A549 (cell line): ENCODE data around the gene DCXR. TPM values are rescaled to one million over a fixed set of nuclear protein-coding genes. Genes with fewer than 3 reads are reported as not detected.

Experiments used
- ATAC-seq, 2 experiments: fragments of 200-7000 bp in 1 of 2; fragments of >200 bp in 1 of 2; cut with Nextera tagmentation in 1 of 2; cut with Tn5 transposase in 1 of 2; 3 replicates each; pipeline versions ENCODE4 v1.8.0 to v1.9.1; 2018 to 2020; ENCODE audit warnings: mild to moderate bottlenecking in 1 of 2, moderate library complexity in 1 of 2
- CTCF ChIA-PET: fragments of 300-600 bp; sonication (Branson Sonifier 250); formaldehyde crosslinking; extraction: SDS; loops from one replicate; lab custom pipeline; 2021; ENCODE audit warnings: antibody characterized with exemption, inconsistent platforms; lab: Yijun Ruan, JAX
- POLR2A ChIA-PET: fragments of 350-600 bp; formaldehyde crosslinking; extraction: SDS; loops from one replicate; lab custom pipeline; 2021; ENCODE audit warnings: antibody characterized with exemption, inconsistent platforms; lab: Yijun Ruan, JAX
- DNase-seq, 2 experiments: peaks; one replicate each; pipeline versions ENCODE4 v3.0.0 to v3.0.0-alpha.2; 2011 to 2016; ENCODE audit warnings: low read depth in 1 of 2, low spot score in 1 of 2
- FAIRE-seq: peaks from 2 replicates; lab custom pipeline; 2011; peaks lifted over from hg19 to GRCh38; lab: Jason Lieb, UNC
- H3K27ac ChIP-seq, 2 experiments: fragments of >200 bp; sonication (Bioruptor Twin); formaldehyde crosslinking; 3 replicates each; pipeline ENCODE4 v1.5.1; 2016 to 2017
- H3K4me1 ChIP-seq: fragments of >200 bp; sonication (Bioruptor Twin); formaldehyde crosslinking; 3 replicates; pipeline ENCODE4 v1.6.1; 2016
- H3K4me2 ChIP-seq: fragments of >200 bp; sonication (Bioruptor Twin); formaldehyde crosslinking; 3 replicates; pipeline ENCODE4 v1.6.1; 2016
- H3K4me3 ChIP-seq: fragments of >200 bp; sonication (Bioruptor Twin); formaldehyde crosslinking; 3 replicates; pipeline ENCODE4 v1.5.1; 2016
- H3K9me3 ChIP-seq: fragments of >200 bp; sonication (Bioruptor Twin); formaldehyde crosslinking; 3 replicates; pipeline ENCODE4 v1.6.1; 2016
- BCL3 ChIP-seq: fragments of >200 bp; sonication (Bioruptor Twin); formaldehyde crosslinking; IDR thresholded peaks from 3 replicates; pipeline ENCODE4 v1.6.1; 2016
- BHLHE40 ChIP-seq: IDR thresholded peaks from 2 replicates; pipeline ENCODE4 v1.6.1; 2012; ENCODE audit warnings: low read depth, low read length, inconsistent platforms
- CEBPB ChIP-seq, 2 experiments: fragments of >200 bp in 1 of 2; sonication (Bioruptor Twin) in 1 of 2; formaldehyde crosslinking in 1 of 2; IDR thresholded peaks; 2 replicates each; pipeline ENCODE4 v1.6.1; 2012 to 2016
- EP300 ChIP-seq, 2 experiments: fragments of >200 bp; sonication (Bioruptor Twin); formaldehyde crosslinking; IDR thresholded peaks; 2 replicates in 1 of 2; 3 replicates in 1 of 2; pipeline ENCODE4 v1.6.1; 2016 to 2017
- FOSL2 ChIP-seq, 2 experiments: fragments of 450-650 bp in 1 of 2; fragments of >200 bp in 1 of 2; sonication (Bioruptor Twin) in 1 of 2; formaldehyde crosslinking; IDR thresholded peaks; 2 replicates each; pipeline versions ENCODE4 v1.5.0 to v1.6.1; 2016 to 2020; ENCODE audit warnings: mild to moderate bottlenecking in 1 of 2, moderate library complexity in 1 of 2
- FOXS1 ChIP-seq: fragments of 250-450 bp; sonication (Bioruptor Pico); IDR thresholded peaks from 2 replicates; pipeline ENCODE4 v1.5.0; 2020; ENCODE audit warnings: mild to moderate bottlenecking, moderate library complexity
- HDAC2 ChIP-seq: fragments of 200-600 bp; sonication (generic); IDR thresholded peaks from 2 replicates; pipeline ENCODE4 v1.6.1; 2016
- HOXB13 ChIP-seq: fragments of 250-450 bp; sonication (Bioruptor Pico); IDR thresholded peaks from 2 replicates; pipeline ENCODE4 v1.5.0; 2020; ENCODE audit warnings: low read depth, mild to moderate bottlenecking, moderate library complexity
- HOXB5 ChIP-seq: fragments of 250-450 bp; sonication (Bioruptor Pico); IDR thresholded peaks from 2 replicates; pipeline ENCODE4 v1.5.0; 2020; ENCODE audit warnings: mild to moderate bottlenecking, moderate library complexity
- JUN ChIP-seq, 2 experiments: fragments of >200 bp; sonication (Bioruptor Twin); formaldehyde crosslinking; IDR thresholded peaks; 2 replicates in 1 of 2; 3 replicates in 1 of 2; pipeline ENCODE4 v1.6.1; 2016 to 2017
- KDM1A ChIP-seq: fragments of 200-600 bp; sonication (generic); IDR thresholded peaks from 2 replicates; pipeline ENCODE4 v1.6.1; 2016; ENCODE audit warnings: low read depth, mild to moderate bottlenecking
- KDM5A ChIP-seq: fragments of 200-600 bp; sonication (generic); IDR thresholded peaks from 2 replicates; pipeline ENCODE4 v1.6.1; 2016; ENCODE audit warnings: antibody characterized with exemption, mild to moderate bottlenecking
- MAFK ChIP-seq: fragments of 450-650 bp; IDR thresholded peaks from 2 replicates; pipeline ENCODE4 v1.6.1; 2014; ENCODE audit not compliant: partially characterized antibody
- MAX ChIP-seq: IDR thresholded peaks from 2 replicates; pipeline ENCODE4 v1.6.1; 2012
- PHF8 ChIP-seq: fragments of 200-600 bp; sonication (generic); IDR thresholded peaks from 2 replicates; pipeline ENCODE4 v1.6.1; 2016; ENCODE audit warnings: low read depth, mild to moderate bottlenecking, antibody characterized with exemption, moderate library complexity, borderline replicate concordance
- POLR2A ChIP-seq: IDR thresholded peaks from 2 replicates; pipeline ENCODE4 v1.6.1; 2012; ENCODE audit warnings: mild to moderate bottlenecking, low read length
- POLR2AphosphoS2 ChIP-seq: conservative IDR thresholded peaks from 2 replicates; pipeline ENCODE4 v1.6.1; 2012; ENCODE audit warnings: low read length, improper control_type of control experiment, inconsistent platforms
- RCOR1 ChIP-seq: fragments of 150-350 bp; IDR thresholded peaks from 2 replicates; pipeline ENCODE4 v1.6.1; 2014; ENCODE audit warnings: antibody characterized with exemption, low read length, low read depth
- REST ChIP-seq: fragments of 200-600 bp; sonication (generic); IDR thresholded peaks from 2 replicates; pipeline ENCODE4 v1.6.1; 2016; ENCODE audit warnings: antibody characterized with exemption, mild to moderate bottlenecking, moderate library complexity
- RNF2 ChIP-seq: fragments of 200-600 bp; sonication (generic); IDR thresholded peaks from 2 replicates; pipeline ENCODE4 v1.6.1; 2016; ENCODE audit warnings: low read depth, mild to moderate bottlenecking, antibody characterized with exemption, moderate library complexity, borderline replicate concordance
- TFCP2L1 ChIP-seq: fragments of 250-450 bp; sonication (Bioruptor Pico); IDR thresholded peaks from 2 replicates; pipeline ENCODE4 v1.5.0; 2021; ENCODE audit warnings: mild to moderate bottlenecking
- TP53 ChIP-seq: fragments of 250-450 bp; sonication (Bioruptor Pico); IDR thresholded peaks from 2 replicates; pipeline ENCODE4 v1.5.0; 2021; ENCODE audit warnings: mild to moderate bottlenecking, moderate library complexity
- USF2 ChIP-seq: fragments of 450-650 bp; IDR thresholded peaks from 2 replicates; pipeline ENCODE4 v1.6.1; 2014; ENCODE audit warnings: antibody characterized with exemption
- ZC3H11A ChIP-seq: fragments of 450-650 bp; IDR thresholded peaks from 2 replicates; pipeline ENCODE4 v1.6.1; 2014; ENCODE audit warnings: antibody characterized with exemption, mild to moderate bottlenecking
- ZNF302 ChIP-seq: fragments of 250-450 bp; sonication (Bioruptor Pico); IDR thresholded peaks from 2 replicates; pipeline ENCODE4 v1.9.0; 2021; ENCODE audit warnings: inconsistent platforms, mild to moderate bottlenecking, moderate library complexity
- WGBS: methylation state at CpG from one replicate; pipeline ENCODE4 v1.1.6; 2017; ENCODE audit errors: missing lambda C conversion rate; 5-methylcytosine and 5-hydroxymethylcytosine counted together
- polyA plus RNA-seq, 4 experiments: library from polyadenylated mRNA; depleted of rRNA in 3 of 4; stranded (reverse); fragments of >200 nt; fragmentation: RNase III in 1 of 4; extraction: RNeasy Plus Mini Kit Qiagen cat#74134 plus additional on column Dnase treatment in 1 of 4; gene quantifications; 2 replicates in 3 of 4; 3 replicates in 1 of 4; pipeline ENCODE4 v1.2.3, GENCODE V29; 2011 to 2017

DCXR gene
- polyA plus RNA-seq, 2 of the 4 experiments (the other 2 are of a cell fraction): 39.3 to 70.7 TPM

GRCh38 chr17:82022981-82023446 is 14.5 kb downstream of the DCXR start, which contains the start of gene LRRC45 (continued):
- TF ChIP-seq REST: peak; percentile 40; the same call in 1 of the 2 replicates

- ChIA-PET POLR2A (interaction anchor here (0.6 to 3.9 kb wide), 15 partner anchors 10 to 339 kb away, joined by 3 to 38 read pairs (median 3); partner anchors contain the start of genes ARL16, DCXR, FASN and HGS), CTCF (interaction anchor here (0.9 to 33.2 kb wide), 20 partner anchors 7 to 160 kb away, joined by 3 to 794 read pairs (median 24); partner anchors contain the start of genes ASPSCR1, DCXR, MAFG and MYADML2)
- no peak for DNase-seq
- no peak for FAIRE-seq
- TF ChIP-seq RNF2 (0 out of 2 replicates have a peak, but pooled peaks have one; percentile 62), BCL3 (0 out of 3 replicates have a peak, but pooled peaks have one; percentile 53), POLR2A (peak; percentile 91), JUN (IDR thresholded peaks at IDR 0.05) (peak in 1 of 2 experiments; percentile 64; a peak in 2 of 5 replicates), MAX (peak; percentile 51; the same call in 1 of the 2 replicates), USF2 (no peak), HOXB5 (CRISPR knock-in tag) (0 out of 2 replicates have a peak, but pooled peaks have one; percentile 38), POLR2AphosphoS2 (no peak), KDM5A (no peak), TFCP2L1 (CRISPR knock-in tag) (peak; percentile 86; the same call in 1 of the 2 replicates), PHF8 (peak; percentile 76)
- peak within 1 kb of the TSS; percentile 80 to 92 for H3K27ac ChIP-seq
- no peaks in the 10 kb centered on the region for H3K9me3 ChIP-seq
- H3K4me2 ChIP-seq: peak within 1 kb of the TSS; percentile 93
- peaks cover 41% of the 10 kb centered on the region for H3K4me1 ChIP-seq
- ATAC-seq: peak; percentile 49 to 81
- peak within 1 kb of the TSS; percentile 77 for H3K4me3 ChIP-seq
- WGBS: 2% methylated on average over 37 of the region's 64 CpGs
Observed at GRCh38 chr17:82022310-82022980, 15.1 kb downstream of the DCXR start, which contains the start of gene CENPX. TSS of gene CENPX (minus strand) at chr17:82022878. CDS start at chr17:82022861, 17 bp downstream.

GRCh38 chr17:82021900-82022309 is 15.6 kb downstream of the DCXR start:
- 6% methylated on average over 9 of the region's 10 CpGs for WGBS
- Histone ChIP-seq H3K4me3 (peak overlapping the region; percentile 77), H3K4me1 (peaks cover 41% of the 10 kb centered on the region), H3K9me3 (no peaks in the 10 kb centered on the region), H3K4me2 (peak overlapping the region; percentile 87), H3K27ac (peak overlapping the region; percentile 80 to 92)
- no peak for FAIRE-seq
- no peak for DNase-seq
- ChIA-PET POLR2A (interaction anchor here (1.0 to 3.9 kb wide), 6 partner anchors 16 to 152 kb away, joined by 3 to 38 read pairs (median 4); partner anchors contain the start of genes ASPSCR1 and DCXR), CTCF (interaction anchor here (0.7 to 33.2 kb wide), 30 partner anchors 8 to 308 kb away, joined by 3 to 794 read pairs (median 10); partner anchors contain the start of genes ASPSCR1, DCXR, MAFG and MYADML2)
- peak in 1 of 2 experiments; percentile 14; a peak in 3 of 6 replicates for ATAC-seq
- TF ChIP-seq JUN (IDR thresholded peaks at IDR 0.05): no peak
- TF ChIP-seq RNF2: no peak
- TF ChIP-seq TP53 (CRISPR knock-in tag): no peak; the same call in 1 of the 2 replicates
- no peak for TF ChIP-seq CEBPB (IDR thresholded peaks at IDR 0.05)
- no peak for TF ChIP-seq FOSL2 (IDR thresholded peaks at IDR 0.05)
- TF ChIP-seq FOSL2 (CRISPR knock-in tag; IDR thresholded peaks at IDR 0.05): no peak
- TF ChIP-seq ZC3H11A: no peak
- TF ChIP-seq MAFK: no peak
- TF ChIP-seq EP300 (IDR thresholded peaks at IDR 0.05): no peak
- no peak for TF ChIP-seq USF2
- no peak for TF ChIP-seq KDM1A
- TF ChIP-seq BHLHE40: no peak
- TF ChIP-seq HOXB13 (CRISPR knock-in tag): no peak
- TF ChIP-seq ZNF302: no peak
- no peak for TF ChIP-seq HDAC2
- no peak for TF ChIP-seq RCOR1
- TF ChIP-seq FOXS1: no peak
